ENCODE measurements around the gene ZNF423.

Gene ZNF423

GRCh38 chr16:49844359-49844758 is 11.6 kb downstream of the ZNF423 start:
- peaks cover 21% of the 10 kb centered on the region for H3K4me1 ChIP-seq (ENCODE audit: insufficient read depth, insufficient read length)
- no peak overlapping the region for H3K9ac ChIP-seq (ENCODE audit: insufficient read length, low read depth)

GRCh38 chr16:49843758-49844157 is 12.2 kb downstream of the ZNF423 start:
- no peak overlapping the region for H3K4me3 ChIP-seq (ENCODE audit: insufficient read length, low read depth)
- DNase-seq (ENCODE audit: low read depth, low spot score): no peak
- peaks cover 24% of the 10 kb centered on the region for H3K4me1 ChIP-seq (ENCODE audit: insufficient read depth, insufficient read length)
- H3K9ac ChIP-seq (ENCODE audit: insufficient read length, low read depth): no peak overlapping the region
- H3K36me3 ChIP-seq (ENCODE audit: insufficient read depth, insufficient read length, low read length): peaks cover 25% of the 10 kb centered on the region
- H3K27me3 ChIP-seq (ENCODE audit: insufficient read depth, insufficient read length): no peaks in the 10 kb centered on the region
- TF ChIP-seq ZNF274 (IDR thresholded peaks at IDR 0.05; ENCODE audit: low read depth, low read length) (no peak), YY1 (IDR thresholded peaks at IDR 0.05; ENCODE audit: insufficient read depth, insufficient read length) (no peak), SUZ12 (IDR thresholded peaks at IDR 0.05; ENCODE audit: extremely low read depth, insufficient read depth, insufficient read length) (no peak)
- H3K9me3 ChIP-seq (ENCODE audit: insufficient read depth, low read length): no peaks in the 10 kb centered on the region

More at GRCh38 chr16:49844359-49844758, 11.6 kb downstream of the ZNF423 start:
- TF ChIP-seq SUZ12 (IDR thresholded peaks at IDR 0.05; ENCODE audit: extremely low read depth, insufficient read depth, insufficient read length): no peak
- TF ChIP-seq ZNF274 (IDR thresholded peaks at IDR 0.05; ENCODE audit: low read depth, low read length): no peak
- no peak for TF ChIP-seq YY1 (IDR thresholded peaks at IDR 0.05; ENCODE audit: insufficient read depth, insufficient read length)
- Histone ChIP-seq H3K27me3 (ENCODE audit: insufficient read depth, insufficient read length) (no peaks in the 10 kb centered on the region), H3K4me3 (ENCODE audit: insufficient read length, low read depth) (no peak overlapping the region), H3K9me3 (ENCODE audit: insufficient read depth, low read length) (no peaks in the 10 kb centered on the region), H3K36me3 (ENCODE audit: insufficient read depth, insufficient read length, low read length) (peaks cover 28% of the 10 kb centered on the region)
- DNase-seq (ENCODE audit: low read depth, low spot score): no peak

- H3K27me3 ChIP-seq (ENCODE audit: insufficient read depth, insufficient read length): no peaks in the 10 kb centered on the region
- H3K9ac ChIP-seq (ENCODE audit: insufficient read length, low read depth): no peak overlapping the region
- TF ChIP-seq SUZ12 (IDR thresholded peaks at IDR 0.05; ENCODE audit: extremely low read depth, insufficient read depth, insufficient read length) (no peak), ZNF274 (IDR thresholded peaks at IDR 0.05; ENCODE audit: low read depth, low read length) (no peak), YY1 (IDR thresholded peaks at IDR 0.05; ENCODE audit: insufficient read depth, insufficient read length) (no peak)
- H3K4me3 ChIP-seq (ENCODE audit: insufficient read length, low read depth): no peak overlapping the region
- peaks cover 21% of the 10 kb centered on the region for H3K36me3 ChIP-seq (ENCODE audit: insufficient read depth, insufficient read length, low read length)
- no peak for DNase-seq (ENCODE audit: low read depth, low spot score)
- H3K4me1 ChIP-seq (ENCODE audit: insufficient read depth, insufficient read length): peaks cover 26% of the 10 kb centered on the region
- no peaks in the 10 kb centered on the region for H3K9me3 ChIP-seq (ENCODE audit: insufficient read depth, low read length)
These were observed 12.9 kb downstream of the ZNF423 start for GRCh38 chr16:49842972-49843371.

- TF ChIP-seq ZNF274 (IDR thresholded peaks at IDR 0.05; ENCODE audit: low read depth, low read length) (no peak), YY1 (IDR thresholded peaks at IDR 0.05; ENCODE audit: insufficient read depth, insufficient read length) (no peak), SUZ12 (IDR thresholded peaks at IDR 0.05; ENCODE audit: extremely low read depth, insufficient read depth, insufficient read length) (no peak)
- peaks cover 45% of the 10 kb centered on the region for H3K4me1 ChIP-seq (ENCODE audit: insufficient read depth, insufficient read length)
These were observed 16.7 kb downstream of the ZNF423 start for GRCh38 chr16:49839017-49839825.

GRCh38 chr16:49838441-49839016 is 17.4 kb downstream of the ZNF423 start:
- Histone ChIP-seq H3K36me3 (ENCODE audit: insufficient read depth, insufficient read length, low read length) (peaks cover 8% of the 10 kb centered on the region), H3K9me3 (ENCODE audit: insufficient read depth, low read length) (no peaks in the 10 kb centered on the region), H3K9ac (ENCODE audit: insufficient read length, low read depth) (no peak overlapping the region), H3K27me3 (ENCODE audit: insufficient read depth, insufficient read length) (no peaks in the 10 kb centered on the region), H3K4me1 (ENCODE audit: insufficient read depth, insufficient read length) (peaks cover 50% of the 10 kb centered on the region), H3K4me3 (ENCODE audit: insufficient read length, low read depth) (no peak overlapping the region)
- TF ChIP-seq SUZ12 (IDR thresholded peaks at IDR 0.05; ENCODE audit: extremely low read depth, insufficient read depth, insufficient read length): no peak
- TF ChIP-seq YY1 (IDR thresholded peaks at IDR 0.05; ENCODE audit: insufficient read depth, insufficient read length): no peak
- no peak for TF ChIP-seq ZNF274 (IDR thresholded peaks at IDR 0.05; ENCODE audit: low read depth, low read length)
- DNase-seq (ENCODE audit: low read depth, low spot score): no peak

More at GRCh38 chr16:49839017-49839825, 16.7 kb downstream of the ZNF423 start:
- Histone ChIP-seq H3K27me3 (ENCODE audit: insufficient read depth, insufficient read length) (no peaks in the 10 kb centered on the region), H3K4me3 (ENCODE audit: insufficient read length, low read depth) (no peak overlapping the region), H3K36me3 (ENCODE audit: insufficient read depth, insufficient read length, low read length) (peaks cover 8% of the 10 kb centered on the region), H3K9ac (ENCODE audit: insufficient read length, low read depth) (peak overlapping the region; percentile 72), H3K9me3 (ENCODE audit: insufficient read depth, low read length) (no peaks in the 10 kb centered on the region)
- DNase-seq (ENCODE audit: low read depth, low spot score): no peak

GRCh38 chr16:49837688-49838410 is 18.1 kb downstream of the ZNF423 start:
- TF ChIP-seq YY1 (IDR thresholded peaks at IDR 0.05; ENCODE audit: insufficient read depth, insufficient read length) (no peak), ZNF274 (IDR thresholded peaks at IDR 0.05; ENCODE audit: low read depth, low read length) (no peak), SUZ12 (IDR thresholded peaks at IDR 0.05; ENCODE audit: extremely low read depth, insufficient read depth, insufficient read length) (no peak)
- peaks cover 50% of the 10 kb centered on the region for H3K4me1 ChIP-seq (ENCODE audit: insufficient read depth, insufficient read length)
- peaks cover 8% of the 10 kb centered on the region for H3K36me3 ChIP-seq (ENCODE audit: insufficient read depth, insufficient read length, low read length)
- H3K9me3 ChIP-seq (ENCODE audit: insufficient read depth, low read length): no peaks in the 10 kb centered on the region
- H3K4me3 ChIP-seq (ENCODE audit: insufficient read length, low read depth): no peak overlapping the region
- no peak overlapping the region for H3K9ac ChIP-seq (ENCODE audit: insufficient read length, low read depth)
- no peaks in the 10 kb centered on the region for H3K27me3 ChIP-seq (ENCODE audit: insufficient read depth, insufficient read length)
- no peak for DNase-seq (ENCODE audit: low read depth, low spot score)

- Histone ChIP-seq H3K36me3 (ENCODE audit: insufficient read depth, insufficient read length, low read length) (peaks cover 8% of the 10 kb centered on the region), H3K4me3 (ENCODE audit: insufficient read length, low read depth) (no peak overlapping the region), H3K27me3 (ENCODE audit: insufficient read depth, insufficient read length) (no peaks in the 10 kb centered on the region), H3K9ac (ENCODE audit: insufficient read length, low read depth) (no peak overlapping the region), H3K9me3 (ENCODE audit: insufficient read depth, low read length) (no peaks in the 10 kb centered on the region), H3K4me1 (ENCODE audit: insufficient read depth, insufficient read length) (peaks cover 56% of the 10 kb centered on the region)
- no peak for TF ChIP-seq SUZ12 (IDR thresholded peaks at IDR 0.05; ENCODE audit: extremely low read depth, insufficient read depth, insufficient read length)
- DNase-seq (ENCODE audit: low read depth, low spot score): no peak
These were observed 19.2 kb downstream of the ZNF423 start for GRCh38 chr16:49836668-49837067.
